Inflammatory macrophage (primary cell): ENCODE data around the gene ZBTB45.
"Not testable (repeated sequence)": the region's sequence is repeated elsewhere in the genome, so short reads cannot be mapped to it uniquely, and the experiment has no call there.

Experiments used
- DNase-seq, 2 donors: peaks; one replicate each; pipeline ENCODE4 v3.0.0-alpha.2; 2020 to 2022

ZBTB45 gene

GRCh38 chr19:58474997-58475713, 44.5 kb downstream of the ZBTB45 start:
- DNase-seq = no peak

- no peak for DNase-seq
These were observed 45.2 kb downstream of the ZBTB45 start for GRCh38 chr19:58474291-58474996.

GRCh38 chr19:58473775-58474174, 45.8 kb downstream of the ZBTB45 start:
- DNase-seq = no peak

GRCh38 chr19:58471736-58472135, 47.9 kb downstream of the ZBTB45 start:
- DNase-seq = no peak

GRCh38 chr19:58470837-58471543, 48.6 kb downstream of the ZBTB45 start:
- DNase-seq = not testable (repeated sequence)

- no peak for DNase-seq
These were observed 50.2 kb downstream of the ZBTB45 start for GRCh38 chr19:58469241-58470013.

- DNase-seq = no peak
These were observed 51.3 kb downstream of the ZBTB45 start for GRCh38 chr19:58468216-58468839.

GRCh38 chr19:58466760-58467589, 52.6 kb downstream of the ZBTB45 start, which contains the start of gene ZNF324:
TSS of gene ZNF324 (plus strand) at chr19:58467080. CDS start at chr19:58469186, 2,106 bp downstream.
- DNase-seq = peak; percentile 98 to 99

GRCh38 chr19:58466089-58466759, 53.4 kb downstream of the ZBTB45 start:
- DNase-seq = no peak
